ENCODE data around the gene YIPF2. TPM values are rescaled to one million over a fixed set of nuclear protein-coding genes. Genes with fewer than 3 reads are reported as not detected.

Gene YIPF2
- total and polyA plus RNA-seq, 10 of the 15 experiments (the other 5 are each of a cell fraction or from before 2014, with no cell fraction given), result 0.92 to 38.9 (median 17.6) TPM

GRCh38 chr19:10920781-10921180 is 7.7 kb downstream of the YIPF2 start:
- Histone ChIP-seq H3K79me2 (ENCODE audit: control insufficient read depth, insufficient read depth, low read length) (no peaks in the 10 kb centered on the region), H3K27me3 (replicated peaks in 1 of 2; ENCODE audit: control insufficient read depth in 2 of 2, insufficient read depth in 2 of 2, low read length in 1 of 2) (no peaks in the 10 kb centered on the region), H3K27ac (ENCODE audit: control insufficient read depth, insufficient read depth) (no peak overlapping the region), H4K20me1 (ENCODE audit: control insufficient read depth, insufficient read depth) (no peaks in the 10 kb centered on the region), H3K4me2 (ENCODE audit: control insufficient read depth, insufficient read depth) (no peak overlapping the region), H3K36me3 (ENCODE audit: control insufficient read depth in 2 of 2, insufficient read depth in 2 of 2, low read length in 1 of 2) (peaks cover 11 to 35% of the 10 kb centered on the region in 2 experiments), H3K9ac (ENCODE audit: control insufficient read depth, insufficient read depth, low read length) (no peak overlapping the region), H3K9me3 (replicated peaks; ENCODE audit: control insufficient read depth, insufficient read depth, low read length) (no peaks in the 10 kb centered on the region), H3K4me3 (no peak overlapping the region), H2AFZ (ENCODE audit: control insufficient read depth, low read depth, low read length) (no peak overlapping the region), H3K4me1 (ENCODE audit: control insufficient read depth, insufficient read depth, low read length) (no peaks in the 10 kb centered on the region)
- ChIA-PET SMC1A (ENCODE audit: uncharacterized antibody, unreplicated experiment) (no interaction called here), POLR2A (no interaction called here), RAD21 (ENCODE audit: unreplicated experiment) (no interaction called here), CTCF (no interaction called here)
- 94% methylated on average over 16 of the region's 16 CpGs for WGBS (ENCODE audit: insufficient coverage, insufficient replicate concordance, low lambda C conversion rate, missing lambda C conversion rate)
- no peak for TF ChIP-seq STAT3 (IDR thresholded peaks at IDR 0.05; ENCODE audit: low read depth, low read length)
- peak; percentile 34; the same call in 1 of the 2 replicates for TF ChIP-seq POLR2A (IDR thresholded peaks at IDR 0.05; ENCODE audit: low read depth, low read length)
- no peak for TF ChIP-seq CBX5 (IDR thresholded peaks at IDR 0.05; ENCODE audit: low read depth)
- TF ChIP-seq CUX1 (IDR thresholded peaks at IDR 0.05; ENCODE audit: insufficient replicate concordance, low read depth, low read length), result no peak
- BruUV-seq (replicated peaks), result no TSS peak
- intact Hi-C loops (cut with micrococcal nuclease; ENCODE audit: unreplicated experiment), result no loop called here
- no peak for ATAC-seq
- DNase-seq (ENCODE audit: low read depth, low spot score), result no peak
- FAIRE-seq, result no peak
- in situ Hi-C loops (cut with MboI), result no loop called here
